NCI-H1105 (cell line): ENCODE measurements around the gene SNAI3.

Experiments used
- DNase-seq: peaks from one replicate; lab custom pipeline; 2025; lab: John Stamatoyannopoulos, UW

Gene SNAI3

DNA sequence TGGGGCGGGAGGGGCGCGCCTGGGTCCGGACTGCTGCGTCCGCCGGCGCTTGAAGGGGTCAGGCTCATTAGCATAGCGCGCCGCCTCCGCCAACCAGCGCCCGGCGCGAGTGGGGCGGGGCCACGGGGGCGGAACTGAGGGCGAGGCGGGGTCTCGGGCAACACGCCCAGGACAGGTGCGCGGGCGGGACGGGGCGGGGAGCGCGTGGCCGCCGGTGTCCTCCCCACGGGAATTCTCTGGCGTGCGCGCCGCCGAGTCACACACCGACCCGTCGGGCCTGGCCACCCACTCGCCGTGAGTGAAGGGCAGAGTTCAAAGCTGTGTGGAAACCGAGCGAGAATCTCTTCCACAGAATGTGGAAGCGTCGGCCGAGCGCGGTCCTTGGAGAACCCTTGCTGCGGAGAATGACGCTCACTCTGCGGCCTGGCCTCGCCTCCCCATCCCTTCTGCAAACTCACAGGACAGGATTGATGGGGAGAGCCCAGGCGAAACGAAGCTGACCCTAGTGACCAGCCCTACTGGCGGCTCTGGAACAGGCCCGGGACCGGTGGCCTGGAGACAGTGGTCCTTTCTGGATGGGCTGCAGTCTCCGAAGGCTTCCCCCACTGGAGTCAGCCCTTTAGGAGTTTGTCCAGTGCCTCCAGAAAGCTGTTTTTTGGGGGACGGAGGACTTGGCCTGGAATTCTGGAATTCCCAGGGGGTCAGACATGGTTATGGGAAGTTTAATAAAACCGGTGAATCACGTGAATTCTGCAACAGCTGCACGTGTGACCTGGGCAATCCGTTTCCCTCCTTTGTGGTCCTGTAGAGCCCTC, at the start of gene SNAI3:
Gene SNAI3, minus strand, starts transcription at position 69 of the 815 bp plus-strand sequence. CDS start 101 bp downstream, outside the sequence.
- peak; percentile 53 for DNase-seq

DNA sequence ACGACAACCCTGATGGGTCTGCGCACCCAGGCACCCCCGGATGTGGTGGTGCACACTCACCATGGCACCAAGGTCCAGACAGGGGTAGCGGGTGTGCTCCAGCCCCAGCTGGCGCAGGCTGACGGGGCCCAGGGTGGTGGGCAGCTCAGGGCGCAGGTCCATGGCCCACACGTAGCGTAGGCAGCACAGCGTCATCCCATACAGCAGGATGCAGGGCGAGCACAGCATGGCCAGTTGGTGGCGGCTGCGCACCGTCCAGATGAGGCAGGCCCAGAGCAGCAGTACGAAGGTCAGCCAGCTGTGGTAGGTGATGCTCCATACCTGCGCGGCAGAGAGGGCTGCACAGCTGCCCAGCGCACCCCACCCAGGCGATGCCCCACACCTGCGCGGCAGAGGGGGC, 49.8 kb upstream of the SNAI3 start:
- DNase-seq: no peak

DNA sequence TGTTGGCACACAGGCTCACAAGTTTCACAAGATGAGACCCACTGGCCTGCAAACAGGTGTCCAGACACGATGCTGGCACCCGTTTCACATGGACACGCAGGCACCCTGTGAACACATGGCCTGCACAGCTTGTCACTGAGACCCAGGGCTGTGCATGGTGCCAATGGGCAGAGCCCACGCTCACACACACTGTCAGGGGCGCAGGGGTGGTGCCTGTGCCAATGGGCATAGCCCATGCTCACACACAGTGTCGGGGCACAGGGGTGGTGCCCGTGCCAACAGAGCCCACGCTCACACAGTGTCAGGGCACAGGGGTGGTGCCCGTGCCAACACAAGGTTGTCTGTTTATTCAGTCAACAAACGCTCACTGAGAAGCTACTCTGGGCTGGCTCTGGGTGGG, 49.3 kb upstream of the SNAI3 start:
- DNase-seq: no peak

DNA sequence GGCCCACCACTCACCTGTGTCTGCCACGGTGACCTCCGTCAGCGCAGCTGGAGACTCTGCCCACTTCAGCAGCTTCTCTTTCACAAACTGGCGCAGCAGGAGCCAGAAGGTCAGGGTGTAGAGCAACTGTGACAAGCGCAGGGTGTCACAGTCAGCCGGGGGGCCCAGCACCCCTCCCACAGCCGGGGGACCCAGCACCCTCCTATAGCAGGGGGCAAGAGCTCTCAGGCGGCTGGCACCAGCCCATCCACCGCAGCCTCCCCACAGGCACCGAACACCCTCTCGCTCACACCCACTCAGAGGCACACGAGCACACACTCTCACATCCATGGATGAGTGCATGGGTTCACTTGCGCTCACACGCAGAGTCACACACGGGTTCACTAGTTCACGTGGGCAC, 48.8 kb upstream of the SNAI3 start:
- no peak for DNase-seq

GRCh38 chr16:88734361-88734728, 48.0 kb upstream of the SNAI3 start:
- DNase-seq: no peak

DNA sequence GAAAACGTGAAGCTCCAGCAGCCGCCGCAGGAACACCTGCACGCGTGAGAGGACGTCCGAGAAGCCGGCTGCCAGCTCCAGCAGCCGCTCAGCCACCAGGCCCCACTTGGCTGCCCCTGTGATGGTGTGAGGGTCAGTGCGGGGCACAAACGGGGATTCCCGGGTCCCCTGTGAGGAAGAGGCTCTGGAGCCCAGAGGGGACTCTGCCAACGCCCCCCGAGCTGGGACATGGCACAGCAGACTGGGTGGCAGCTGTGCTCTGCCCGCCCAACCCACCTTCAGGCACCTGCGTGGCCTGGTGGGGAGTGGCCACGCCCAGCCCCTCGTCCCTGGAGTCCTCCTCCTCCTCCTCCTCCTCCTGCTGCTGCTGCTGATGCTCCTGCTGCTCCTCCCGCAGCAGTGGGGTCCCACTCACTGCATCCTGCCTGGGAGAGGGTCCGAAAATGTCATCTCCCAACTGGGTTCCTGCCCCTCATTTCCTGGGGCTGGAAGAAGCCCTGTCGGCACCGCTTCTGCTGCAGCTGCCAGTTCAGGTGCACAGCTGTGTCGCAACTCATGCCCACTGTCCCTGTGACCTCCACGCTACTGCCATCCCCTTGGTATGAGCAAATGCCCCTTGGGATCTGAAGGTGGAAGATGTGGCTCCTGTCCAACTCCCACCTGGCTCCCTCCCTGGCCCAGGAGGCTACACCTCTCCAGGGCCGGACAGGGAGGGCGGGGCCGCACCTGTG, 47.5 kb upstream of the SNAI3 start:
- DNase-seq: no peak

DNA sequence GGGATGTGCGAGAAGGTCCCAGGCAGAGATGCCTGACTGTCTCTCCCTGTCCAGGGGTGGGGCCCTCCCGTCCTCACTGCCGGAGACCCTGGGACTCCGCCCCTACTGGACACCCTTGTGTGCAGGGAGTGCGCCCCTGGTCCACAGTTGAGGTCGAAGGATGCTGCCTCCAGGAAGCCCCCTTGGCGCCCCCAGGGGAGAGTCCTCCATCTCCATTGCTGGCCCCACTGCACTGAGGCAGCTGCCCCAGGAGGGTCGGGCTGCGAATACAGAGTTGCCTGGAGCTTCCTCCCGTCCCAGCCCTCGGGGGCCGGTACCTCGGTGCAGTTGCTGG, 46.6 kb upstream of the SNAI3 start:
- DNase-seq: no peak

GRCh38 chr16:88732172-88732960, 46.1 kb upstream of the SNAI3 start:
- no peak for DNase-seq

GRCh38 chr16:88731699-88732098, 45.4 kb upstream of the SNAI3 start:
- no peak for DNase-seq

- no peak for DNase-seq
Measured at GRCh38 chr16:88730632-88731607, 44.6 kb upstream of the SNAI3 start.

DNA sequence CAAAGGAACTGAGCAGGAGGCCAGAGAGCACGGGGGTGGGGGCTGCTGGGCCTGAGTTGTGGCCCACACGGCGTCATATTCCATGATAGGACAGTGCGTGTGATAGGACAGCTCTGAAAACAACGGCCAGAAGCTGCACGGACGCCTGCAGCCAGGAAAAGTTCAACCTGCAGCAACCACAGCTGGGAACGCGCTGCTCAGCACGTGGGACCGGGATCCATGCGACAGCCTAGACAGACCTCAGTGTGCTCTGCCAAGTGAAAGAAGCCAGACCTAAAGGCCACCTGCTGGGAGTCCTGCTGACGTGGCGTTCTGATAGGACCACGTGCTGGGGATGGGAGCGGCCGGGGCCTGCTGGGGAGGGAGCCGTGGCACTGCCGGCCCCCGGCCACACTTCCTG, 41.6 kb upstream of the SNAI3 start:
- DNase-seq: no peak

GRCh38 chr16:88726981-88727380, 40.7 kb upstream of the SNAI3 start:
- no peak for DNase-seq

DNA sequence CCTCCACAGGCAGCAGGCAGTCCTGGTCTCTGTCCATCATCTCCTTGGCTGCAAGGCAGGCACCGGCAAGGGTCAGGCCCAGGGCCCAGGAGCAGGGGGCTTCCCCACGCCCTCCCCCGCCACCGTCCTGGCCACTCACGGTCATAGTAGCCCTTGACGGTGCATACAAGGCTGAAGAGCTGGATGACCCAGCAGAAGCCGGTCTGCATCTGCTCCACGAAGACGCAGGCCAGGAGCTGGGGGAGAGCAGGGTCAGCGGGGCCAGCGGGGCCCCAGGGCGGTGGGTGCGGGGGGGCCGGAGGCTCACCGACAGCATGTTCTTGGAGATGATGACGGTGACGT, 40.1 kb upstream of the SNAI3 start:
- no peak for DNase-seq

- DNase-seq: no peak
Measured at GRCh38 chr16:88725609-88726407, 39.5 kb upstream of the SNAI3 start.

GRCh38 chr16:88724855-88725555, 38.7 kb upstream of the SNAI3 start:
- DNase-seq: no peak

DNA sequence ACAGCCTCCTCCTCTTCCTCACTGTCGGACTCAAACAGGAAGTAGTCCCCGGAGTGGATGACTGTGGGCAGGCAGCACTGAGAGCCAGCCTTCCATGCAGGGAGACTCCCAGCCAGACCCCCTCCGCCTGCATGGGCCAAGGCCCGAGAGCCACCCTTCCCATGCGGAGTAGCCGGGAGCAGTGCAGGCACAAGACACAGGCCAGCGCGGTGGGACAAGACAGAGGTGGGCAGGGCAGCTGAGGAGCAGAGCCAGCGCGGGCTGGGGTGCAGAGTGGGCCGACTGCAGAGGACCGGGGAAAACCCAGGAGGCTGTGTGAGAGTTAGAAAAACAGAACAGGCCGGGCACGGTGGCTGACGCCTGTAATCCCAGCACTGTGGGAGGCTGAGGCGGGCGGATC, 37.6 kb upstream of the SNAI3 start:
- DNase-seq: no peak

DNA sequence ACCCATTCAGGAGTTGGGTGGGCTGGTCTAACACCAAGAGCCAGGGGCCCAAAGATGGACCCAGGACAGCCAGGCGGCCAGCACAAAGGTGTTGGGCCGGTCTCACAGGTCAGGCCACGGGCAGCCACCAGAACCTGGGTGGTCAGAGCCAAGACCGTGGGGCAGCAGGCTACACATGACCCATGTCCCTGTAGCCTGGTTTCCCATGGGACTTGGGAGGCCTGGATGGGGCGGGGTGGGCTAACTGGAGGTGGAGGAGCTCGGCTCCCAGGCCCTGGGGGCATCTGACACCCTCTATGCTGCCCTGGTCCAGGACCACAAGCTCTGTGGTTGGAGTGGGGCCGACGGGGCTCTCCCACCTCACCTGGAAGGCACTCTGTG, 37.2 kb upstream of the SNAI3 start:
- no peak for DNase-seq

- no peak for DNase-seq
Measured at GRCh38 chr16:88722784-88723506, 36.6 kb upstream of the SNAI3 start.
